K562 (cell line): ENCODE measurements around the gene MYOZ1. TPM values are rescaled to one million over a fixed set of nuclear protein-coding genes. Genes with fewer than 3 reads are reported as not detected.
A peak's percentile ranks its signal among the peaks of the same experiment; 100 is the strongest.

Source experiments
- CBX5 ChIP-seq: IDR thresholded peaks from 2 replicates; pipeline ENCODE4 v1.6.1; 2014; ENCODE audit warnings: low read depth, borderline replicate concordance
- CSDE1 ChIP-seq, 2 experiments: fragments of 450-650 bp; IDR thresholded peaks; 2 replicates each; pipeline ENCODE4 v1.6.1; 2016; ENCODE audit warnings: mild to moderate bottlenecking in 1 of 2
- DMBX1 ChIP-seq: fragments of 250-450 bp; sonication (Bioruptor Pico); IDR thresholded peaks from 2 replicates; pipeline ENCODE4 v1.8.0; 2022; ENCODE audit warnings: inconsistent platforms, mild to moderate bottlenecking, moderate library complexity, borderline replicate concordance
- KDM4B ChIP-seq, 2 experiments: fragments of 450-650 bp in 1 of 2; sonication (generic) in 1 of 2; IDR thresholded peaks; 2 replicates each; pipeline ENCODE4 v1.6.1; 2016 to 2017; ENCODE audit warnings: borderline replicate concordance in 2 of 2, antibody characterized with exemption in 1 of 2, low read depth in 1 of 2, mild to moderate bottlenecking in 1 of 2
- MYBL2 ChIP-seq, 2 experiments: fragments of 450-650 bp in 1 of 2; sonication (generic) in 1 of 2; formaldehyde crosslinking in 1 of 2; IDR thresholded peaks; 2 replicates each; pipeline versions ENCODE4 v1.6.1 to v1.8.1; 2017 to 2022; ENCODE audit warnings: borderline replicate concordance in 1 of 2, inconsistent platforms in 1 of 2, low read depth in 1 of 2, mild to moderate bottlenecking in 1 of 2, missing genetic modification reagents in 1 of 2, moderate library complexity in 1 of 2
- SREBF1 ChIP-seq: fragments of 150-350 bp; IDR thresholded peaks from 2 replicates; pipeline ENCODE4 v1.6.1; 2014; ENCODE audit warnings: antibody characterized with exemption, low read depth, low read length, borderline replicate concordance
- TAF1 ChIP-seq: IDR thresholded peaks from 2 replicates; pipeline ENCODE4 v1.6.1; 2011; ENCODE audit warnings: mild to moderate bottlenecking, low read length, moderate library complexity; ENCODE audit not compliant: insufficient read depth, control insufficient read depth, severe bottlenecking; ENCODE audit errors: extremely low read depth
- ZNF316 ChIP-seq: fragments of 450-650 bp; IDR thresholded peaks from 2 replicates; pipeline ENCODE4 v1.6.1; 2016
- polyA plus RNA-seq, 8 experiments: library from polyadenylated mRNA; depleted of rRNA in 4 of 8; stranded (reverse) in 5 of 8; unstranded in 3 of 8; fragments of >200 nt; fragmentation: Nextera tagmentation in 2 of 8; fragmentation: Illumina TruSeq in 1 of 8; extraction: Ambion mirVana in 2 of 8; extraction: Trizol in 1 of 8; gene quantifications; 2 replicates each; pipeline versions ENCODE4 v1.2.1 to v1.2.3, GENCODE V29; 2011 to 2014; ENCODE audit warnings: inconsistent platforms in 1 of 8, missing spikeins in 1 of 8
- total RNA-seq, 7 experiments: library from RNA; depleted of rRNA in 6 of 7; stranded (reverse); fragments of >200 nt in 6 of 7; fragmentation: Illumina TruSeq in 2 of 7; extraction: Trizol in 2 of 7; gene quantifications; 2 replicates each; pipeline versions ENCODE4 v1.2.1 to v1.2.3, GENCODE V29; 2011 to 2021; ENCODE audit warnings: low replicate concordance in 1 of 7
- TF ChIP-seq, protein P1 (sequence below), 2 experiments: fragments of 450-650 bp in 1 of 2; IDR thresholded peaks; 2 replicates each; pipeline ENCODE4 v1.6.1; 2011 to 2017; ENCODE audit warnings: low read depth in 2 of 2, antibody characterized with exemption in 1 of 2, borderline replicate concordance in 1 of 2, low read length in 1 of 2, mild to moderate bottlenecking in 1 of 2, mixed read lengths in 1 of 2; ENCODE audit not compliant: control insufficient read depth in 1 of 2
- TF ChIP-seq, protein P2 (sequence below): fragments of 450-650 bp; IDR thresholded peaks from 2 replicates; pipeline ENCODE4 v1.6.1; 2016; ENCODE audit warnings: borderline replicate concordance
- TF ChIP-seq, protein P3 (sequence below), 2 experiments: IDR thresholded peaks; 2 replicates each; pipeline ENCODE4 v1.6.1; 2011; ENCODE audit warnings: borderline replicate concordance in 1 of 2, control low read depth in 1 of 2, low read depth in 1 of 2, low read length in 1 of 2, mild to moderate bottlenecking in 1 of 2, mixed read lengths in 1 of 2, moderate library complexity in 1 of 2; ENCODE audit not compliant: insufficient read depth in 1 of 2, insufficient read length in 1 of 2, poor library complexity in 1 of 2, severe bottlenecking in 1 of 2; ENCODE audit errors: extremely low read depth in 1 of 2
- TF ChIP-seq, protein P4 (sequence below): sonication (generic); formaldehyde crosslinking; IDR thresholded peaks from 2 replicates; pipeline ENCODE4 v1.8.1; 2023; ENCODE audit warnings: mild to moderate bottlenecking, missing genetic modification reagents
- TF ChIP-seq, protein P5 (sequence below), 2 experiments: fragments of 250-450 bp in 1 of 2; fragments of 450-650 bp in 1 of 2; sonication (Bioruptor Pico) in 1 of 2; IDR thresholded peaks; 2 replicates each; pipeline versions ENCODE4 v1.6.1 to v1.8.0; 2016 to 2021; ENCODE audit warnings: mild to moderate bottlenecking in 2 of 2, moderate library complexity in 2 of 2, missing compliant biosample characterization in 1 of 2, missing genetic modification characterization in 1 of 2

Gene MYOZ1
- total and polyA plus RNA-seq, 9 of the 15 experiments (the other 6 are each of a cell fraction or from before 2014, with no cell fraction given), result 0.03 to 0.18 (median 0.07) TPM; not detected in 5

DNA sequence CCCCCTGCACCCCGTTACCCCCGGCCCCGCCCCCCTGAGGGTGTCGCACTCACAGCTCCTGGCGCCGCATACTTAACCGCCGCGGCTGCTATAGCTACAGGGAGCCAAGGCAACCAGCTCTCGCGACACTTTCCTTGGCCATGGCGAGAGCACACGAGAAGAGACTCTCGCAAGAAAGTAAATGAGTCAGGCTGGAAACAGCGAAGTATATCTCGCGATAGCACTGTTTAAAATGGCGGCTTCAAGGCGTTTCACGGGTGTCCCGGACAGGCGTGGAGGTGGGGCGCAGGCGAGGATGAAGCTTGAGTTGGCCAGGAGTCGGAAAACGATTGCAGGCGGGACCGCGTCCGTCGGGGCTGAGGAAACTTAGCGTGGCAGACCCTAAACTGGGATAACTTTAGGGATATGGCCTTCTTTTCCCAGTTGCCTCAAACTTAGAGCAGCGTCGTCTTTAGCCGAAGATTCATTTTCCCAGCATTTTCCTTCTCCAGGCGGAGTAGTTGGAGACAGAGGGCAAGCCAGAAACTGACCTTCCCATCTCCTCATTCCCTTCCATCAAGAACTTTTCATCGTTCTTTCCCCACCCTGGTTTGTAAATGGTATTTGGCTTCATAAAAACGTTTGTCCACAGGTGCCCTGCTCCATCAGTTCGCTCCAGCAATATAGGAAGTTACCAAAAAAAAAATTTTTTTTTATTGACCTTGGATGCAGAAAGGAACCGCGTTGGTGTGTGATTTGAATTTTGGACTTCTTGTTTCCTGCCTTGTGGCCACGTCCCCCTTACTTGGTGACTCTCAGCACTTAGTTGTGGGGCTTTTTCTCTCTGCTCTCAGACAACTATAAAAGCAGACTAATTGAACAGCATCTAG is 15.2 kb downstream of the MYOZ1 start (continued):
- TF ChIP-seq TAF1 (peak; percentile 97), CSDE1 (IDR thresholded peaks at IDR 0.05) (peak in 1 of 2 experiments; percentile 97; a peak in 2 of 4 replicates), MYBL2 (IDR thresholded peaks at IDR 0.05; ENCODE audit: low read depth) (no peak), MYBL2 (CRISPR knock-in tag; IDR thresholded peaks at IDR 0.05; ENCODE audit: borderline replicate concordance) (no peak), SREBF1 (no peak), CBX5 (no peak), KDM4B (IDR thresholded peaks at IDR 0.05; ENCODE audit: borderline replicate concordance in 2 of 2, low read depth in 1 of 2) (peak in 1 of 2 experiments; percentile 37; a peak in 1 of 4 replicates), DMBX1 (peak; percentile 46; the same call in 1 of the 2 replicates), ZNF316 (no peak)
- TF ChIP-seq, protein P1, sequence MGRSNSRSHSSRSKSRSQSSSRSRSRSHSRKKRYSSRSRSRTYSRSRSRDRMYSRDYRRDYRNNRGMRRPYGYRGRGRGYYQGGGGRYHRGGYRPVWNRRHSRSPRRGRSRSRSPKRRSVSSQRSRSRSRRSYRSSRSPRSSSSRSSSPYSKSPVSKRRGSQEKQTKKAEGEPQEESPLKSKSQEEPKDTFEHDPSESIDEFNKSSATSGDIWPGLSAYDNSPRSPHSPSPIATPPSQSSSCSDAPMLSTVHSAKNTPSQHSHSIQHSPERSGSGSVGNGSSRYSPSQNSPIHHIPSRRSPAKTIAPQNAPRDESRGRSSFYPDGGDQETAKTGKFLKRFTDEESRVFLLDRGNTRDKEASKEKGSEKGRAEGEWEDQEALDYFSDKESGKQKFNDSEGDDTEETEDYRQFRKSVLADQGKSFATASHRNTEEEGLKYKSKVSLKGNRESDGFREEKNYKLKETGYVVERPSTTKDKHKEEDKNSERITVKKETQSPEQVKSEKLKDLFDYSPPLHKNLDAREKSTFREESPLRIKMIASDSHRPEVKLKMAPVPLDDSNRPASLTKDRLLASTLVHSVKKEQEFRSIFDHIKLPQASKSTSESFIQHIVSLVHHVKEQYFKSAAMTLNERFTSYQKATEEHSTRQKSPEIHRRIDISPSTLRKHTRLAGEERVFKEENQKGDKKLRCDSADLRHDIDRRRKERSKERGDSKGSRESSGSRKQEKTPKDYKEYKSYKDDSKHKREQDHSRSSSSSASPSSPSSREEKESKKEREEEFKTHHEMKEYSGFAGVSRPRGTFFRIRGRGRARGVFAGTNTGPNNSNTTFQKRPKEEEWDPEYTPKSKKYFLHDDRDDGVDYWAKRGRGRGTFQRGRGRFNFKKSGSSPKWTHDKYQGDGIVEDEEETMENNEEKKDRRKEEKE (IDR thresholded peaks at IDR 0.05; ENCODE audit: borderline replicate concordance in 1 of 2, control insufficient read depth in 1 of 2, low read depth in 2 of 2, low read length in 1 of 2), result peak in 1 of 2 experiments; percentile 48; a peak in 1 of 4 replicates
- TF ChIP-seq, protein P2, sequence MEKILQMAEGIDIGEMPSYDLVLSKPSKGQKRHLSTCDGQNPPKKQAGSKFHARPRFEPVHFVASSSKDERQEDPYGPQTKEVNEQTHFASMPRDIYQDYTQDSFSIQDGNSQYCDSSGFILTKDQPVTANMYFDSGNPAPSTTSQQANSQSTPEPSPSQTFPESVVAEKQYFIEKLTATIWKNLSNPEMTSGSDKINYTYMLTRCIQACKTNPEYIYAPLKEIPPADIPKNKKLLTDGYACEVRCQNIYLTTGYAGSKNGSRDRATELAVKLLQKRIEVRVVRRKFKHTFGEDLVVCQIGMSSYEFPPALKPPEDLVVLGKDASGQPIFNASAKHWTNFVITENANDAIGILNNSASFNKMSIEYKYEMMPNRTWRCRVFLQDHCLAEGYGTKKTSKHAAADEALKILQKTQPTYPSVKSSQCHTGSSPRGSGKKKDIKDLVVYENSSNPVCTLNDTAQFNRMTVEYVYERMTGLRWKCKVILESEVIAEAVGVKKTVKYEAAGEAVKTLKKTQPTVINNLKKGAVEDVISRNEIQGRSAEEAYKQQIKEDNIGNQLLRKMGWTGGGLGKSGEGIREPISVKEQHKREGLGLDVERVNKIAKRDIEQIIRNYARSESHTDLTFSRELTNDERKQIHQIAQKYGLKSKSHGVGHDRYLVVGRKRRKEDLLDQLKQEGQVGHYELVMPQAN, result peak; percentile 14; the same call in 1 of the 2 replicates
- TF ChIP-seq, protein P3, sequence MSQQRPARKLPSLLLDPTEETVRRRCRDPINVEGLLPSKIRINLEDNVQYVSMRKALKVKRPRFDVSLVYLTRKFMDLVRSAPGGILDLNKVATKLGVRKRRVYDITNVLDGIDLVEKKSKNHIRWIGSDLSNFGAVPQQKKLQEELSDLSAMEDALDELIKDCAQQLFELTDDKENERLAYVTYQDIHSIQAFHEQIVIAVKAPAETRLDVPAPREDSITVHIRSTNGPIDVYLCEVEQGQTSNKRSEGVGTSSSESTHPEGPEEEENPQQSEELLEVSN (IDR thresholded peaks at IDR 0.05; ENCODE audit: borderline replicate concordance in 1 of 2, extremely low read depth in 1 of 2, insufficient read depth in 1 of 2, insufficient read length in 1 of 2, low read depth in 1 of 2, low read length in 1 of 2, poor library complexity in 1 of 2, severe bottlenecking in 1 of 2), result peak; percentile 82 to 83
- TF ChIP-seq, protein P4, sequence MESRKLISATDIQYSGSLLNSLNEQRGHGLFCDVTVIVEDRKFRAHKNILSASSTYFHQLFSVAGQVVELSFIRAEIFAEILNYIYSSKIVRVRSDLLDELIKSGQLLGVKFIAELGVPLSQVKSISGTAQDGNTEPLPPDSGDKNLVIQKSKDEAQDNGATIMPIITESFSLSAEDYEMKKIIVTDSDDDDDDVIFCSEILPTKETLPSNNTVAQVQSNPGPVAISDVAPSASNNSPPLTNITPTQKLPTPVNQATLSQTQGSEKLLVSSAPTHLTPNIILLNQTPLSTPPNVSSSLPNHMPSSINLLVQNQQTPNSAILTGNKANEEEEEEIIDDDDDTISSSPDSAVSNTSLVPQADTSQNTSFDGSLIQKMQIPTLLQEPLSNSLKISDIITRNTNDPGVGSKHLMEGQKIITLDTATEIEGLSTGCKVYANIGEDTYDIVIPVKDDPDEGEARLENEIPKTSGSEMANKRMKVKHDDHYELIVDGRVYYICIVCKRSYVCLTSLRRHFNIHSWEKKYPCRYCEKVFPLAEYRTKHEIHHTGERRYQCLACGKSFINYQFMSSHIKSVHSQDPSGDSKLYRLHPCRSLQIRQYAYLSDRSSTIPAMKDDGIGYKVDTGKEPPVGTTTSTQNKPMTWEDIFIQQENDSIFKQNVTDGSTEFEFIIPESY, result no peak
- TF ChIP-seq, protein P5, sequence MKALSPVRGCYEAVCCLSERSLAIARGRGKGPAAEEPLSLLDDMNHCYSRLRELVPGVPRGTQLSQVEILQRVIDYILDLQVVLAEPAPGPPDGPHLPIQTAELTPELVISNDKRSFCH (CRISPR knock-in tag; IDR thresholded peaks at IDR 0.05), result no peak
- TF ChIP-seq, protein P5 (tag; IDR thresholded peaks at IDR 0.05), result 0 out of 2 replicates have a peak, but pooled peaks have one; percentile 42
